Raji (cell line): ENCODE measurements around the gene FARS2.

Source experiments
- POLR2A ChIP-seq: IDR thresholded peaks from 2 replicates; pipeline ENCODE4 v1.6.1; 2011; ENCODE audit warnings: low read depth, low read length, control low read depth; ENCODE audit not compliant: insufficient read depth

FARS2 gene

GRCh38 chr6:5351552-5352210, 90.4 kb downstream of the FARS2 start:
- no peak for TF ChIP-seq POLR2A

GRCh38 chr6:5353971-5354370, 92.7 kb downstream of the FARS2 start:
- no peak for TF ChIP-seq POLR2A

DNA sequence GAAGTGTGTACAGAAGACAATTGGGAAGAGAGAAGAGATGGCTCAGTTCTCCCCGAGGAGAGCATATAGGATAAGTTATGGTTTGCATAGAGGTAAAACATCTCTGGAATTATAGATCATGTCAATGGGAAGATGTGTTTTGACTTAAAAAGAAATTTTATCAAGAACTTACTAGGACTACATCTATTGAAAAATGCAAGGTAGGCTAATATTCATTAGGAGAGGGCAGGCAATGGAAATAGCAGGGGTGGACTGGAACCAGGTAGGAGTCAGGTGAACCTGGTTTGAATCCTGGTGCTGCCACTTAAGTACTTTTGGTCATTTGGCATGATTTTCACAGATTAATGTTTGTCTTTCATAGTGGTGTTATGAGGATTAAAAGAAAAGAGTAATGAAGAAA, 96.2 kb downstream of the FARS2 start:
- TF ChIP-seq POLR2A = no peak

DNA sequence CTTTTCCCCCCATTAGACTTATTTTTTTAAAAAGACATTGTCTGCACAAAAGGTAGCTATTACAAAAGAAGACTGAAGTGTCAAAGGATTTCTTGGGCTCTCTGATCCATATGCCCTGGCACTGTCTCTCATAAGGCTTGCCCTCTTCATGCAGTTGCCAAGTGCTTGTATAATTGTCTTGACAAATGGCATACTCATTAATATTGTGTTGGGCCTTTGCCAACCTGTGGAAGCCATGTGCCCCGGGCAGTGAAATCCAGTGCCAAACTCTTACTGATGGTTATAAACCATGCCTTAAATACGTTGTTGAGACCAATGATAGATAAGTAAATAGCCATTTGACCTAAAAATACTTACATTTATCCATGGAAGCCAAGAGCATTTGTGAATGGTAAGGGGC, 98.1 kb downstream of the FARS2 start:
- TF ChIP-seq POLR2A = no peak

- TF ChIP-seq POLR2A = no peak
These were observed 100.1 kb downstream of the FARS2 start for GRCh38 chr6:5361396-5361795.

- no peak for TF ChIP-seq POLR2A
These were observed 104.3 kb downstream of the FARS2 start for GRCh38 chr6:5365436-5366195.

- no peak for TF ChIP-seq POLR2A
These were observed 105.6 kb downstream of the FARS2 start for GRCh38 chr6:5366941-5367340.

DNA sequence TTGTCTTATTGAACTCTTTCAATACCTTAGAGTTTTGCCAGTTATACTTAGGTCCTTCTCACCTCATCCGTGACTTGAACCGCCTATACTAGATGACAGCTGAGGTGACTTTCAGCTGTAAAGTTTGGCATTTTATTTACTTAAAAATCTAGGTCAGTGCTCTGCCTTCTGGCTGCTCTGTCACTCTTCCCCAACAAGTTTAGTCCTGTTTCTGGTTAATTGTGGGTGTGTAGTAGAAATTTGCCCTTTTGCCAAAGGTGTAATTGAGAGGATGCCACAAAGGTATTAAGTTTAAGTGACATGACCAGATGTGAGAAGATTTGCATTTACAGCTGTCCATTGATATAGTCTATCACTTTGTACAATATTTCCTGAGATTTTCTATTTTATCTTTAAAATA, 106.2 kb downstream of the FARS2 start:
- TF ChIP-seq POLR2A = no peak

- TF ChIP-seq POLR2A = no peak
These were observed 112.1 kb downstream of the FARS2 start for GRCh38 chr6:5373430-5373829.

GRCh38 chr6:5378331-5378730, 117.0 kb downstream of the FARS2 start:
- no peak for TF ChIP-seq POLR2A

DNA sequence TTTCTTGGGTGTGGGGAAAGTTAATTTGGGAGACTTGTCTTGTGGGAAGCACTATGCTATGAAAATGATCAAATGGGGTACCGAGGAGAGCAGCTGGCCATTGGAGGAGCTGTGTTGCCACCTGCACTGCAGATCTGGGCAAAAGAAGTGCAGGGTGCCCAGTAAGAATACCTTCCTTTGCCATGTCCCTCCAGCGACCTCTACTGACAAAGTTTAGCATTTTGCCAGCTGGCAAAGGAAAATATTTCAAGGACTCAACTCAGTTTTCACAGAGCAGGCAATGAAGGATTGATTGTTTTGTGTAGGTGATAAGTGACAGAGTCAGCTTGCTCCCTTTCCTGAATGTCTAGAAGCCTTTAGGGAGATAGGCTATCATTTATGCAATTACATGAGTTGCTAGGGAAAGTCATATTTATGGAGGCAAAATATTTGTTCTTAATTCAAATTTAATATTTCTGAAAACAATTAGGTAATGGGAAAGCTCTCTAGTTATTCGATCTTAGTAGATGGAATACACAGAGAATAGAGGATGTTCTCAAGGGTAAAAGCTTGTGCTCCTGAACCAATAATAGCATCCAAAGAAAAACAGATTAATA, 118.4 kb downstream of the FARS2 start:
- TF ChIP-seq POLR2A = no peak

- TF ChIP-seq POLR2A = no peak
These were observed 122.5 kb downstream of the FARS2 start for GRCh38 chr6:5383856-5384255.

- no peak for TF ChIP-seq POLR2A
These were observed 123.0 kb downstream of the FARS2 start for GRCh38 chr6:5384276-5384675.

DNA sequence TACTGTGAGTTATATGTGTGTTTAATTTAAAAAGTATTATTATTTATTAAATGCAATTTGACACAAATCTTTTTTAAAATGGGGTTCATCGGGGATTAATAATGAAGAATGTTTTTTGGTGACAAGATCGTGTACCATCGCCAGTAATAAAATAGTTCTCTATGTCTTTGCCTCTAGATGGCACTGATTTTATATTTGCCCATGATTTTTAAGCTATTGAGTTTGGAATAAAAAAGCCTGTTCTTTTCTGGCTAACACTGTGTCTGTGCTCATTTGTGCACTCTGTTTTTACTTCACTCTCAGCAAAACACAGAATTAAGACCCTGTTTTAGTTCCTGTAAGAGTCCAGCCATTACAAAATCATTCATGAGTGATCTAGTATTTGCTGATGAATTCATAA, 127.0 kb downstream of the FARS2 start:
- no peak for TF ChIP-seq POLR2A

GRCh38 chr6:5389086-5389745, 127.9 kb downstream of the FARS2 start:
- TF ChIP-seq POLR2A = no peak

DNA sequence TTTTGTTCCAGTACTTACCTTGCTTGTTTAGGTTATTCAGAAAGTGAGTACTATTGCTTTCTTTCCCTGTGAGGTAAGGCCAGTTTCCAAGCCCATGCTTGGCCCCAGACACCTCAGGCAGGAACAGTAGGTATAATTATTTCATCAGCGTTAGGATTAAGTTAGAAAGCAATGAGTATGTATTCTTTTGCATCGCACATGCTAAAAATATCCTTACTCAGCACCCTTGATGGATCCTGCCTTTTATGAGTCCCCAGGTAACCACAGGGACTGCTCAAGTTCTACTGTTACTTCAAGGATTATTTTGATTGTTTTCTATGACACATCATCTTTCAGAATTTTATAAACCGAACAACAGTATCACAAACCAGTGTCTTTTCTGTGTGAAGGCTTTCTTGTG, 128.9 kb downstream of the FARS2 start:
- no peak for TF ChIP-seq POLR2A
